Measurements from ENCODE around the gene DACT2.

Gene DACT2

DNA sequence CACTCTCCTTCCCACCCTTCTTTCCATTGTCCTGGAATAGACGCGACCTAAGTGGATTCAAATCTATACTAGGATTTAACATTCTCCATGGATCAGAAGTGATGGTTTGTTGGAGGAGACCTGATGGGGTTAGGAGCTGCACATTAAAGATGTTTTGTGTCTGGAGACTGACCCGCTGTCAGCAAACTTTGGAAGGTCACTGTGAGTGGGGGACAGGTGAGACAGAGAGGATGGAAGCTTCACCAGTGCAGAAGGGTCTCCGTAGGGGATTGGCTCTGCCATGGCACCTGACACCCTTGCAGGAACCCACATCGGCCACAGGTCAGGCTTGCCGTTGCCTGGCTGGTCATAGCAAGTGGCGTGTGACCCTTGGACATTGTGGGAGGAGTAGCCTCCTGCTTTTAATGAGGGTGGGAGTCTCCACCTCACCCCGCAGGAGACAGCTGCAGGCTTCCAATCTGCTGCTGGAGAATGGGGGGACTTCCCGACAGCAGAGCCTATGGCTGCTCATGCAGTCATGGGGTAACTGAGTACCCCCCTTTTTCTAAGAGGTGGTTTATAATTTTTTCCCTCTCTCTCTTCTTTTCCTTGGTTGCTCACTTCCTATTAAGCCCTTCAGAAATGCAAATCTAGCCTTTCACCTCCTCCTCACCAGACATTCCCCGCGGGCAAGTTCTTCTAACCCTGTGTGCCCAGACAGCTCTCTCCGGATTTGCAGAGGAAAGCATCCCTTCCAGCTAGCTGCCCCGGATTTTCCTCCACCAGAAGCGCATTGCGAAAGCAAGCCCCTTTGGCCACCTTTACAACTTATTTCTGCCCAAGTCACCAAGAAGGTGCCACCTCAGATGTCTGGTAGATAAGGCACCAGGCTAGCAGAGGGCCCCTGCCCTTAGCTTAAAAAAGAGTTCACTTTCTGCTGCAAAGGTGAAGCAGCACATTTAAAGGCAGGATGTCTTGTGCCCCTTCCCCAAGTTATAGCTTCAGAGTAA lies 53.5 kb downstream of the DACT2 start:
- no peak for DNase-seq (ENCODE audit: low read depth, low spot score)

DNA sequence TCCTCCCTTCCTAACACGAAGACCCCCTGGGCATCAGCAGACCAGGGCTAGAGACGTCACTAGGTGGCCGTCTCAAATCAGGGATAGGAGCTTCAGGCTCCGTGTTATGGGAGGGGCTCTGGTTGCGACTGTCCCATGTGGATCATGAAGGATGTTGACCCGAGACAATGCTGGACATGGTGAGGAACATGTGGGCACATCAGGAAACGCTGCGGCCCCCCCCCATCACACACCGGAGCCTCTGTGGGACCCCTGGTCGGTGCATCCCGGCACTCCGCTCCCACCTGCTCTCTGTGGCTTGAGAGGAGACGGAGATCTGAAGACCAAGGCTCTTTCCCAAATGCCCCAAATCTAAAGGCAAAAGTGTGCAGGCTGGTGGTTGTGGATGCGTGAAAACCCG lies 54.2 kb downstream of the DACT2 start:
- DNase-seq (ENCODE audit: low read depth, low spot score), result no peak

DNA sequence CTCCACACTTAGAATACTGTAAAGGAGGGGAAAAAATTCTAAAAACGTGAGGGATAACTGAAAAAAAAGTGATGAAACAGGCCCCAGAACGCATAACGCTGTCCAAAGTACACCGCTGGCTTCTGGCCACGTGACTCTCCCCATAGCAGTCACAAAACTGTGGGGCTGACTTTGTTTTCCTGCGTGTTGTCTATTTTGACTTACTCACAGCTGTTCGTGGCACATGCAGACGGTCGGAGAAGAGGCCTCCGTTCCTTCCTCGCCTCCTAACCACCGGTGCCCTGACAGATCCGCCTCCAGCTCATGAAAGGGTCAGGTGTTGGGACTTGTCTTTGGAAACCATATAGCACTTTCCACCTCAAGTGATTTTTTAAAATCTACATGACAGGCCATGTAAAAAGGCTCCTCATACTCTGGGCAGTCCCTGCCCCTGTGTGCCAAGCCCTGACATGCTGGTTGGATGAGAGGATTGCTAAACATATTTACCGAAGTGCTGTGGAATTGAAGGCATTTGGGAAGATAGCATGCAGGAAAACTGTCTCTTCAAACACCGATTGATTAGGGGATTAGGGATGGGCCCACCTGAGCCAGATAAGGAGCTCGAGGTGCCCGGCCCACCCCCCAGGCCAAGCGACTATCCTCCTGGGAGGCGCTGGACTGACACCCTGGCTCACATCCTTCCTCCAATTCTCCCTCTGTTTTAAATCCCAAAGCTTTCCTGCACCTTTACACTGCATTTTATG lies 54.8 kb downstream of the DACT2 start:
- DNase-seq (ENCODE audit: low read depth, low spot score), result no peak

DNA sequence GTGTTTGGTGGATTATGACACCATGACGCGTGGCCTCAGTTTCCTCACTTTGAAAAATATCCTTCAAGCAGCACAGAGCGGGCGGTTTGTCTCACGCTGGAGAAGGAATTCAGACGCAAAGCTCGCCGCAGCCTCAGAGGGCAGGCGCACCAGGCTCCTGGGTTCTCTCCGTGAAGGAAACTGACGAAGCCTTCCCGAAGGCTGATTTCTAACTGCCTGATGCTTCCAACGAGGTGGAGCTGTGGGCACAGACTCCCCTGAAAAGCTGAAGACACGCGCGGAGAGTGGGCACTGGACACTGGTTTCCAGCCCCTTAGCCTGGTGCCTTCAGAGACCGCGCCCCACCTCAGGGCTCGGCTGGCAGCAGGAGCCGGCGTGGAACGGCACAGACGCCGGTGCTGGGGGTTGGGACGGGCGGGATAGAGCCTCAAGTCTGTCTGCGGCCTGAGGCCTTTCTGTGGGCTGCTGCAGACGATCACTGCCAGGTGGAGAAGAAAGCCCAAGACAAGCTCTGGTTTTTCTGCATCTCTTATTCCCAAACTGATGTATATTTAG lies 56.1 kb downstream of the DACT2 start:
- no peak for DNase-seq (ENCODE audit: low read depth, low spot score)

DNA sequence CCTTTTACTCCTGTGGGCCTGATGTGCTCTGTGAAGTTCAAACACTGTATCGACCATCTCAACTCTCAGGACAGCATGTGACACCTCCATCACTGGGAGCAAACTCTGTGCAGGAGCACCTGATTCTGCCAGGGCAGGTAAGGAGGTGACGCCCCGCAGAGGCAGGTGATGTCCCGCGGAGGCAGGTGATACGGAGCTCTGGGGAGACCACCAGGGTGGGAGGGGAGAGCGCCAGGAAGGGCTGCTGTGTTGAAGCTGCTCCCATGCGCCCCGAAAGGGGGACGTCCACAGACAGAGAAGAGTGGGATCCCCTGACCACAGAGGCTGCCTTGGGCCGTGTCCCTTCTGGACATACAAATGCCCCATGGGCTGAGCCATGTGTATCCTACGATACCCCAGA lies 58.3 kb downstream of the DACT2 start:
- DNase-seq (ENCODE audit: low read depth, low spot score), result no peak

DNA sequence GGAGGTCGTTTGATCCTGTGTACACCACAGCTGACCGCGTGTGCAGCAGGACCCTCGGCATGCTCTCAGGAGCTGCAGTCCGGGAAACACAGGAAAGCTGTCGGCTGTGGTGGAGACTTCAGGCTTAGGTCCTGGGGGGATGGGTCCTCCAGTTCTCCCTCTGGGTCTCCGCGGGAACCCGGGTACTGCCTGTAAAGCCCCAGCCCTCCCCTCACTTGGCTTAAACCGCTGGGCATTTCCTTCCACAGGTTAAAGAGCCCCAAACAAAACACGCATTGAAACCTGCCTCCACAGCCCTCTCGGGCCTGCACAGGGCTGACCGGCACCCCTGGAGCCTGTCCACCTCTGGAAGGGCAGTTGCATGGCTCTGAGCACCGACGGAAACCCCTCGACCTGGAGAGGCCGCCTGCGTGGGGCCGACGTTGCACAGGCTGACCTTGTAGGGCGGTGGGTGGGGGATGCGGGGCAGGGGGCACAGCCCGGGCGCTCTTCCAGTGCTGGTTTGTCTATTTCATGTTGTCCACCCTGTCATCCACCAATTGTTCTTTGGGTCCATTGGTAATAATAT lies 59.1 kb downstream of the DACT2 start:
- no peak for DNase-seq (ENCODE audit: low read depth, low spot score)

DNA sequence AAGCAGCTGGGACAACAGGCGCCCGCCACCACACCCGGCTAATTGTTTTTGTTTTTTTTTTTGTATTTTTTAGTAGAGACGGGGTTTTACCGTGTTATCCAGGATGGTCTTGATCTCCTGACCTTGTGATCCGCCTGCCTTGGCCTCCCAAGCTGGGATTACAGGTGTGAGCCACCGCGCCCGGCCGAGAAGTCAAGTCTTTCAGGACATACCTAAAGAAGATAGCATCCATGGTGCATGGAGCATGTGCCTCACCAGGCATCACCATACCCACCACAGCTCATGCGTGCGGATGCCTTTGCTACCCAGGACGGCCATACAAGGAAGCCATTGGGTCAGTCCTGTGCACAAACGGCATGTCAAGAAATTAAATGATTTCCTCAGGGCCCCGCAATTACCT lies 60.8 kb downstream of the DACT2 start:
- no peak for DNase-seq (ENCODE audit: low read depth, low spot score)

DNA sequence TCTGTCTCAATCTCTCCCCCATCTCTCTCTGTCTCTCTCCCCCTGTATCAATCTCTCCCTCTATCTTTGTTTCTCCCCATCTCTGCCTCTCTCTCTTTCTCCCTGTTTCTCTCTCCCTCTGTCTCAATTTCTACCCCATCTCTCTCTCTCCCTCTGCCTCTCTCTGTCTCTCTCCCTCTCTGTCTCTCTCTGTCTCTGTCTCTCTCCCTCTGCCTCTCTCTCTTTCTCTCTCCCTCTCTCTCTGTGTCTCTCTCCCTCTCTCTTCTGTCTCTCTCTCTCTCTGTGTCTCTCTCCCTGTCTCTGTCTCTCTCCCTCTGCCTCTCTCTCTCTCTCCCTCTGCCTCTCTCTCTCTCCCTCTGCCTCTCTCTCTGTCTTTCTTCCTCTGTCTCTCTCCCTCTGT lies 62.6 kb downstream of the DACT2 start:
- no peak for DNase-seq (ENCODE audit: low read depth, low spot score)
